GM21390 (cell line): ENCODE measurements around the gene MTREX.
A peak's percentile ranks its signal among the peaks of the same experiment; 100 is the strongest.
"Not testable (repeated sequence)": the region's sequence is repeated elsewhere in the genome, so short reads cannot be mapped to it uniquely, and the experiment has no call there.

Experiments
- ATAC-seq: cut with Tn5 transposase; IDR thresholded peaks from one replicate; pipeline ENCODE4 v1.9.1; 2021; ENCODE audit not compliant: unreplicated experiment

MTREX gene

DNA sequence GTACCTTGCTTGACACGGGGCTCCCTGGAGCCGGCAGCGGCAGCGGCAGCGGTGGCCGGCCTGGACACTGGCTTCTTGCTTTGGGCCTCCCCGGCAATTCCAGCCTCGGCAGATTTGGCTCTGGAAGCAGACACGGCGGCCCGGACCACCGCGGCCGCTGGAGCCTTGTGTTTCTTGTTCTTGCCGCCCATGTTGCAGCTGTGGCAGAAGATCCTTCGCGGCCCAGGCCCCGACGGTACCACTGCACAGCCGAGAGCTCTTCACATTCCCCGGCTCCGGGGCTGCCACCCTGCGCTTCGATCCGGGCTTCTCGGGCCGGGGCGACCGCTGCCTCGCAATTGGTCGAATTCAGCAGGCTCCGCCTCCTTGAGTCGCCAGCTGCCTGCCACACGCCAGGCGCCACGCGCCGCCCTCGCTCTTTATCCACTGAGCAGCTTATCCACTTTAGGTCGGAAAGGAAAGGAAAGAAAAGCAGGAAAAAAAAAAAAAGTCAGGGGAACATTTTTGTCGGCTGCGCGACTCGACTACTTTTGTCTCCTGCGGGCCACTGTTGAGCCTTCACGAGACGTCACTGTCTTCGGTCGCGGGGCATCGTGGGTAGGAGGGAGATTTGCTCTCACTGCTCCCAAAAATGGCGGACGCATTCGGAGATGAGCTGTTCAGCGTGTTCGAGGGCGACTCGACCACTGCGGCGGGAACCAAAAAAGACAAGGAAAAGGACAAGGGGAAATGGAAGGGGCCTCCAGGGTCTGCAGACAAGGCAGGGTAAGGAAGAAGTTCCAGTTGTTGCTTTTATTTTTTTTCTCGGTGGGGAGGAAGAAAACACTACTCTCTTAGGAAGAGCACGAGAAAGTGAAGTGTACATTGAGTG lies at the start of gene MTREX, which contains the start of gene DHX29:
Gene MTREX, plus strand, starts transcription at position 607 of the 871 bp plus-strand sequence. Its CDS starts 25 bp downstream, at position 632.
Gene DHX29, minus strand, starts transcription at position 312 of the 871 bp plus-strand sequence. Its CDS starts 121 bp downstream, at position 191.
- peak; percentile 90 for ATAC-seq

DNA sequence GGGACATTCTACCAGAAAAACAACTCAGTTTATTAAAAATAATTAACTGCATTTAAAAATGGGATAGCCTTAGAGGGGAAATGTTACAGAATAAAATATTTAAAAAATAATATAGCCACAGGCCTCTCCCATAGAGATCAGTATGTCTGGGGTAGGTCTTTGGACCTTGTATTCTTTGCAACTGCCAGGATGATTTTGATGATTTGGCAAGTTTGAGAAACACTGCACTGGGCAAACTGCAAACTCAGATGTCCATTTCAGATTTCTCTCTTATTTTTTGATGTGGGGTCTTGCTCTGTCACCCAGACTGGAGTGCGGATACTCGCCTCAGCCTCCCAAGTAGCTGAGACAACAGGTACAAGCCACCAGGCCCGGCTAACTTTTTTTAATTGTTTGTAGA lies 49.5 kb upstream of the MTREX start:
- ATAC-seq = no peak

DNA sequence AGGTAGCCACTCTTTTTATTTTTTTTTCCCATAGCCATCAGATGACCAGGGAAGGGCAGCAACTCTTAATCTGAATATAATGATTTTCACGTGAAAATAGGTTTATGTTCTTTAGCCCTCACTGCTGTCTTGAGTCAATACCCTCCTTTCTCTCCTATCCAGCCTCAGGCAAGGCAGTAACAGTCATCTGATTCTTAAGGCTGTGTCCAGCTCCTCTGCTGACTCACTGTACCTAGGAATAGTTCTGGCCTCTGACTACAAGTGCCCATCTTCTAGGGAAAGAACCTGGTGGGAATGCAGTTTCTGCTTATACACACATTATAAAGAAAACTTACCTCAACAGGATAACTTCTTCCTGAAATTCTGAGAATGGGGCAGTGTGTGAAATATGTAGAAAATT lies 31.0 kb upstream of the MTREX start:
- no peak for ATAC-seq

DNA sequence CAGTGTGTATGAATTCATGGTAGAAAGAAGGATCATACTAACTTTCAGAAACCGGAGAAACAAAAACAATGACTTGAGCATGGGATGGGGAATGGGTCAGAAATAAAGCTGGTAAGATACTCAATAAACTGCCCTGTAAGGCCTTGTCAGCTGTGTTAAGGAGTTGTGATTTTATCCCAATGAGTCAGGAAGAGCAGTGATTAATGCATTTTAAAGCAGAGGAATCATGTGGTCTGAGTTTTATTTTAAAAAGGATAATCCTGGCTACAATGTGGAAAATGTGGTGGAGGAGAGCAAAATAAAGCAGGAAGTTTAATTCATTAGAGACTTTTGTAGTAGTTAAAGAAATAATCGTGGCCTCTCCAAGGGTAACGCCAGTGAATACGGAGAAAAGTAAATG lies 29.0 kb upstream of the MTREX start:
- ATAC-seq = no peak

DNA sequence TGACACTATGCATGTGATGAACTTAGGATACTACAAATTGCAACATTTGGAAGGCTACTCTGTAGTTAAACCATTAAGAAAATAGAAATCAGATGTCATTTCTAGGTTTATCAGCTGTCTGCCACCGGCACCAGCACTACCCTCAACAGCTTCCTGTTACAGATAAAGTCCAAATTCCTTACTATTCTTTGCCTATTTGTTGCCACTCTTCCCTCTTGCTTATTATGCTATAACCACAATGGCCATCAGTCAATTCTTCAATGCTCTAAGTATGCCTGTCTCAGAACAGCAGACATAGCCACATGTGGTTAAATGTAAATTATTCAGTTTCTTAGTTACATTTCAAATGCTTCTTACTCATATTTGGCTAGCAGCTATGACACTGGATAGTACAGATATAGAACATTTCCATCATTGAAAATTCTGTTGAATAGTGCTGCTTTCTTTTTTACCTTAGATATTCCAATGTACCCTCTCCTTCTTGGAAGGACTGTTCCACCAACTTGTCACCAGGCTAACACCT lies 21.3 kb upstream of the MTREX start:
- ATAC-seq = no peak

DNA sequence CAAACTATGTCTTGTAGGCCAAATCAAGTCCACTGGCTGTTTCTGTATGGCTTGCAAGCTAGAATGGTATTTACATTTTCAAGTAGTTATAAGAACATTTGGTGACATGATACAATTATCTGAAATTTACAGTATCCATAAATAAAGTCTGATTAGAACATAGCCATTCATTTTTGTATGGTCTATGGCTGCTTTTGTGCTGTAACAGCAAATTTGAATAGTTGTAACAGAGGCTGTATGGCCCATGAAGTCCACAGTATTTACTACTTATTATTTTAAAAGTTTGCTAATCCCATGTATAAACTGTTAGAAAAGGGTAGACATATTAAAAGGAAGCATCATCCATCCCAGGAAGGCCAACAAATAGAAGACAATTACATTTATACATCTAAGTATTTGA lies 18.0 kb upstream of the MTREX start:
- ATAC-seq = no peak

DNA sequence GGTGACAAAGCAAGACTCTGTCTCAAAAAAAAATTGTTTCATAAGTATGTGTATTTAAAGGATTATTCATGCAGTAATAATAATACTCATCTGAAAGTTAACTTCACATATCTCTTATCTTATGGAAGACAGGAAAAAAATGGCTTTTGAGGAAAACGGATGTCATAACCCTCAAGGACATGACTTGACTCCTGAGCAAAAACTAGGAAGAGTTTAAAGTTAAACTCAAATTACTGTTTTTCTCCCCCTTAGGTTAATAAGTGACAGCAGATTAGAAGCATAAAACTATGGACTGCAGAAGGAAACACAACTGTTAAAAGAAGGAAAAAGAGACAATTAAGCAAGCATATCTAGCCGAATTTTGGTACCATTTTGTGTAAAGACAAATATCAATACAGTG lies 16.8 kb upstream of the MTREX start:
- ATAC-seq = no peak

DNA sequence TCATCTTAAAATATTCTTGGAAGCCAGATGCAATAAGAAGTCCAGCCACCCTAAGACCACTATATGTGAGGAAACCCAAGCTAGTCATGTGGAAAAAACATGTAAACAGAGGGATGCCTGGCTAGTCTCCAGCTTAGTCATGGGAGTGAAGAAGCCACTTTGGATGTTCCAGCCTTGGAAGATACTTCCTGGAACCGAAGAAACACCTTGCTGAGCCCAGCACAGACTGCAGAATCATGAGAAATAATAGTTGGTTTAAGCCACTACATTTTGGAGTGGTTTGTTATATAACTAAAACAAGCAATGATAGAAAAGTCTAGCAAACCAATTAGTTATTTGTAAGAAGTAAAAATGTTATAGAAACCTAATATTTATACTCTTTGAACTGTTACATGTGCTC lies 12.9 kb upstream of the MTREX start:
- ATAC-seq = no peak

DNA sequence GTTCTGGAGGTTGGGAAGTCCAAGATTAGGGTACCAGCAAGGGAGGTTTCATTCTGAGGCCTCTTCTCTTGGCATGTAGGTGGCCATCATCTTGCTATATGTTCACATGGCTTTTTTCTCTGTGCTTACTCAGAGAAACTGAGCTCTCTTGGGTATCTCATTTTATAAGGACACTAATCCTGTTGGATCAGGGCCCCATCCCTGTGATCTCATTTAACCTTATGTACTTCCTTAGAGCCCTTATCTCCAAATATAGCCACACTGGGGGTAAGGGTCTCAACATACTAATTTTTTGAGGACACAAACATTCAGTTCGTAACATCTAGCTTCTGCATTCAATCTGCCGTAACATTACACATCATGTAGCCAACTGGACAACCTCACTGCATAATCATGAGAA lies 6.9 kb upstream of the MTREX start:
- no peak for ATAC-seq

DNA sequence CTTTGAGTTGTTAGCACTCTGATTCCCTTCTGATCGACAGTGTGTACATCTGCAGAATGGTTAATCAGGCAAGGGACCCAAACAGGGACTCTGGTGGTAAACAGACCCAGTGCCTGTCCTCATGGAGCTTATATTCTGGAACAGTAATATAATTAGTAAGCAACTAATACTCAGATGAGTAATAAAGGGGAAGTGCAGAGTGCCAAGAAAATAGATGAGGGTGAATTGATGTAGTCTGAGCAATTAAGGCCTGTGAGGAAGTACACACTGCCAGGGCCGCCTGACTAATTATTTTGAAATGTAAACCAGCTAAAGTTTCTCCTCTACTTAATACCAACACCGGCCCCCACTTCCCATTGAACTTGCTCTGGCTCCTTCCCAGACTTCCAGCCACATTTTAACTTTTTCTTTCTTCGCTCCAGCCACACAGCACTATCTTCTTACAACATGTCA lies 4.5 kb upstream of the MTREX start:
- ATAC-seq = no peak

DNA sequence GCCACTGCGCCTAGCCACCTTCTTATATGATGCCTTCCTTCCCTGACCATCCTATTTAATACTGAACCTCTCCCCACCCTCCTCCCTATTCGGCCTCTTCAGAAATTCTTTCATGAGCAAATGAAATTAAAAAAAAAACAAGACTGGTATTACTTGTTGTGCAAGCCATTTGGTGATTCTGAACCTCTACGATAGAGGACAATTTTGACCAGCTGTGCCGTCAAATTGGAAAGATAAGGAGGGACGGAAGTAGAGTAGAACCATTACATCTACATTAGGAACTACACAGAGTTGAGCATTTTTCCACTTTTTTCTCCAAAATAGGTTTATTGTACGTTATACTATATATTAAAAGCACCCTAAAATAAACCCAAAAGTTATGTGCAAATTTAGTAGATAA lies 3.2 kb upstream of the MTREX start:
- no peak for ATAC-seq

DNA sequence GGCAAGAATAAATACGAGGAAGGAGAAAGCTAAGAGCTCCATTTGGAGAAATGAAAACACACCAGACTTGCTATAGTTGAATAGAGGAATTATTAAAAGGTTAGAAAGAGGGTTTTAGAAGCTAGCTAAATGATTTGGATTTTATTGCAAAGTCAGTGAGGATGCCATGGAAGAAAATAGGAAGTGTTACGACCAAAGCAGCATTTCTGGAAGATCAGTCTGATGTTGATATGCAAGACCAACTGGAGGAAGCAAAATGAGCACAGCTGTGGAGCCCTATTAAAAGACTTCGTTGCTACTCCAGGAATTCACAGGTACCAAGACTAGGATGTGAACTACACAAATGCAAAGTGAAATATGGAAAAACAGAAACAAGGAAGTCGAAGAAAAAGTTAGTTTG lies 2.4 kb upstream of the MTREX start:
- ATAC-seq = no peak

DNA sequence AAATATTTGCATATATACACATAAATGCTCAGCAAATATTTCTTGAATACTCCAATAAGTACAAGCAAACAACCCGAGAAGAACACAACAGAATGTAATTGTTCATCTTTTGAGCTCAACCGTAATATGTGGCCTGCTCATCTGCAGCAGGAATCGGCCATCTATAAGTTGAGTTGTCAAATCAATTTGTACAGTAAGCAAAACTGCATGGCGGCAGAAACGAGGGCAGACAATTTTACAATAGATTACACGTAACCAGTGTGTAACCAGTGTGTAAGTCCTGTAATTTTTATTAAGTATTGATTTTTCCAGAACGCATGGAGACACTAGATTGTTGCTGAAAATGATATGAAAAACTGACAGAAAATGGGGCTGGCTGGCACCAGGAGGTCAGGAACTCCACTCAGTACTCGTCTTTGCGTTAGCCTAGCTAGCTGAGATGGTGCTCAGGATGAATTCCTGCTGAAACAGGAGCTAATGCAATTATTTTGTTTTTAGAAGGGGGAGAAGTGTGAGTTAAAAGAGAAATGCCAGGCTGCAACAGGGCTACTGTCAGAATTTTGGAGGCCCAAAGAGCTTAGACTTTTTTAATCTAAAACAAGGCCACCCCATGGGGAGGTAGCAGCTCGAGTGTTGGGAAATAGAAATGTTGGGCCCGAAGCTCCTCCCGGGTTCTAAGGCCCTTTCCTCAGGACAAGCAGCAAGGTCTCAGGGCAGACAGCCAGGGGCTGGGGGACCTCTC lies 977 bp upstream of the MTREX start:
- no peak for ATAC-seq

DNA sequence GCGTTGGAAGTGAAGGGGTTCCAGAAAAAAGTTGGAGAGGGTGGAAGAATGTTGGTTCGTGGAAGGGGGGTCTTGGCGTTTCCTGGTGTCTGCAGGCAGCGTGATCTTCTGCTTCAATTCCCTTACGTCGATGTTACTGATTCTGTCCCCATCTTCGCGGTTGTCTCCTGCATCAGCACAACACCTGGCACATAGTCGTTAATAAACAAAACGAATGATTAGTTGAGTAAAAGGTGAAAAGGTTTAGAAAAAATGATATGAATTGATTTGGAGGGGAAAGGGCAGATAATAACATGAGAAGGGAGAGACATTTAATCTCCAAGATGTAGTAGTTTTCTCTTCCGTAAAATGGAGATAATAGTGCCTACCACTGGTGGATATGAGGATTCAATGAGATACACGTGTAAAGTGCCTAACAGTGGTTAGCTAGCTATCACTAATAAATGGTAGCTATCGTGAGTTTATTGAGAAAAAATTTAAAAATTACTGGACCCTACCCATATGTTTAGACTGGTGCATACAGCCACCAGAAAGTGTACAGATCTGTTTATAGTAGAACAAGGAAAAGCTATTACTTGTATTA lies 556 bp downstream of the MTREX start:
- ATAC-seq = peak; percentile 18

DNA sequence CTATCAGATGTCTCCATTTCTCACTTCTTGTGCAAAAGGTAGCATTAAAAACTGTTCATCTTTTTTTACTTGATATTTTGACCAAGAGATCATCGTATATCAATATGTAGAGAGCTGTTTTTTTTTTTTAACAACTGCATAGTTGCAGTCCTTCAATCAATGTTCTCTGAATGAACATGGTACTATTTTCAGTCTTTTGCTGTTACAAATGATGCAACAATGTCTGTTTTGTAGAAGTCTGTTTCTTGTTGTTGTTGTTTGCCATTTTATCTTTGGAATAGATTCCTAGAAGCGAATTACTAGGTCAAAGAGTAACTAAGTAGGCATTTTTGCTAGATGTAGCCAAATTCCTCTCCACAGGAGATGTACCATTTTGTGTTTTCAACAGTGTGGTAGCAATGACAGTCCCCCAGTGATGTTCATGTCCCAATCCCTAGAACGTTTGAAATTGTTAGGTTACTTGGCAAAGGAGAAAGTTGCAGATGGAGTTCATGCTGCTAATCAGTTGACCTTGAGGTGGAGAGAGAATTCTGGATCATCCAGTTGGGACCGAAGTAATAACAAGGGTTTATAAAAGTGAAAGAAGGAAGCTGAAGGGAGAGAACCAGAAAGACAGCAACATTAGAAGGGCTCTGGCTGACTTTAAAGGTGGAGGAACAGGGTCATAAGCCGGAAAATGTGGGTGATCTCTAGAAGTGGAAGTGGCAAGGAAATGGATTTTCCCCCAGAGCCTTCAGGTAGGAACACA lies 6.3 kb downstream of the MTREX start:
- ATAC-seq = no peak

DNA sequence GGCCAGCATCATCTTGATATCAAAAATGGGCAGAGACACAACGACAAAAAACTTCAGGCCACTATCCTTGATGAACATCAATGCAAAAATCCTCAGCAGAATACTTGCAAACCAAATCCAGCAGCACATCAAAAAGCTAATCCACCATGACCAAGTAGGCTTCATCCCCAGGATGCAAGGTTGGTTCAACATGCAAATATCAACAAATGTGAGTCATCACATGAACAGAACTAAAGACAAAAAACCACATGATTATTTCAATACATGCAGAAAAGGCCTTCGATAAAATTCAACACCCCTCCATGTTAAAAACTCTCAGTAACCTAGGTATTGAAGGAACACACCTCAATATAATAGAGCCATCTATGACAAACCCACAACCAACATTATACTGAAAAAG lies 8.5 kb downstream of the MTREX start:
- no peak for ATAC-seq

DNA sequence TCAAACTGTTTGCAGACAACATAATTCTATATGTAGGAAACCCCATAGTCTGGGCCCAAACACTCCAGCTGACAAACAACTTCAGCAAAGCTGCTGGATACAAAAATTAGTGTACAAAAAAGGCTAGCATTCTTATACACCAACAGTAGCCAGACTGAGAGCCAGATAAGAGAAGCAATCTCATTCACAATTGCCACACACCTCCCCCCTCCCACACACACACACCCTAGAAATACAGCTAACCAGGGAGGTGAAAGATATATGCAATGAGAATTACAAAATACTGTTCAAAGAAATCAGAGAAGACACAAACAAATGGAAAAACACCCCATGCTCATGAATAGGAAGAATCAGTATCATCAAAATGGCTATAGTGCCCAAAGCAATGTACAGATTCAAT lies 9.0 kb downstream of the MTREX start:
- ATAC-seq = no peak

DNA sequence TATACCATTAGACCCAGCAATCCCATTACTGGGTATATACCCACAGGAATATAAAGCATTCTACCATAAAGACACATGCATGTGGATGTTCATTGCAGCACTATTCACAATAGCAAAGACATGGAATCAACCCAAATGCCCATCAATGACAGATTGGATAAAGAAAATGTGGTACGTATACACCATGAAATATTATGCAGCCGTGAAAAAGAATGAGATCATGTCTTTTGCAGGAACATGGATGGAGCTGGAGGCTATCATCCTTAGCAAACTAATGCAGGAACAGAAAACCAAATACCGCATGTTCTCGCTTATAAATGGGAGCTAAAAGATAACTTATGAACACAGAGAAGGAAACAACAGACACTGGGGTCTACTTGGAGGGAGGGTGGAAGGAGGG lies 10.4 kb downstream of the MTREX start:
- not testable (repeated sequence) for ATAC-seq

DNA sequence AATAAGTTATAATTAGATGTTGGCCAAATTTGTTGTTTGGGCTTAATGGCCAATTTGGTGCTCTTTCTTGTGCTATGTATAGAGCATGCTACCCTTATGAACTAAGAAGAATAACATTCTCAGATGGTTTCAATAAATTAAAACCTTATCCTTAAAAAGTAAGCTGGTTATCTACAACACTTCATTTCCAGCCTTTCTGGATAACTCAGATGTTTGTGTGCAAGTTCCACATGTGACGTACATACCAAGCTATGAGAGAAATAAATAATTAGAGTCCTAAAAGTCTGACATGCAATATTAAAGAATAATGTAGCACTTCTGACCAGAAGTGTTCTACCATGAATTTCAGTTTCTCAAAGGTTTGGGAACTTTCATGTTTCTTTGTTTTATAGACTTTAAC lies 11.7 kb downstream of the MTREX start:
- no peak for ATAC-seq

DNA sequence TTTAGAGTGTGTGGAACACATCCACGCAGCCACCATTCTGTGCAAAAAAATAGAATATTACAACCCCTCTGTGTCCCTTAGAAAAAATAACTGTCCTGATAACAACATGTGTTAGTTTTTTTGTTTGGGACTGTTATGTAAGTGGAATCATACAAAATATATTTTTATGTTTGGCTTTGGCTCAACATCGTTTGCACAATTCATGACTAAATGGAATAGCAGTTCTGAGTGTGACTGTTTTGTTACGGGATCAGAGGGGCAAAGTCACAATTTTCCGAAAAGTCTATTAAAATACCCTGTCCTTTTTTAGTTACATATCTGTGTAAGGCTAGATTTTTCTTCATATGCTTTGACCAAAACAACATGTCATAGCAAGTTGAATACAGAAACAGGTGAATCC lies 12.8 kb downstream of the MTREX start:
- ATAC-seq = no peak

DNA sequence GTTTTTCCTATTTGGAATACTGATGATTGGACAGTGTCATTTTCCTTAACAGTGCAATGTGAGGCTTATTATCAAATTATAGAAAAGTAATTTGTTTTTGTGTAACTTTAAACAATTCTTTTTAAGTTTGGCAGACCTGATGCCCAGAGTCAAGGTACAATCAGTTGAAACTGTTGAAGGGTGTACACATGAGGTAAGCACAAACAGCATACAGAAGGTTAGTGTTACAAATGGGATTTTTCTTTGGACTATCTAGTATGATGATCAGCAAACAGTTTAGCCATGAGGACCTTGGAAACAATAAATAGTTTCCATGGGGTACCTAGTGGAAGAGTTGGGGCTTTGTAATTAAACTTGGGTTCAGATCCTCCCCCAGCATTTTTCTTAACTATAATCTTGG lies 16.2 kb downstream of the MTREX start:
- ATAC-seq = no peak
